ENCODE data around the gene FITM2.
"Not testable (repeated sequence)": the region's sequence is repeated elsewhere in the genome, so short reads cannot be mapped to it uniquely, and the experiment has no call there.

Gene FITM2, protein sequence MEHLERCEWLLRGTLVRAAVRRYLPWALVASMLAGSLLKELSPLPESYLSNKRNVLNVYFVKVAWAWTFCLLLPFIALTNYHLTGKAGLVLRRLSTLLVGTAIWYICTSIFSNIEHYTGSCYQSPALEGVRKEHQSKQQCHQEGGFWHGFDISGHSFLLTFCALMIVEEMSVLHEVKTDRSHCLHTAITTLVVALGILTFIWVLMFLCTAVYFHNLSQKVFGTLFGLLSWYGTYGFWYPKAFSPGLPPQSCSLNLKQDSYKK

GRCh38 chr20:44310664-44311639 is at the start of gene FITM2:
Gene FITM2 (minus strand): TSS chr20:44311202. CDS start chr20:44311148, 54 bp downstream.
- DNase-seq (ENCODE audit: insufficient read length, low spot score) (peak; percentile 99), FAIRE-seq (no peak)
- peak; percentile 96 for TF ChIP-seq POLR2A (IDR thresholded peaks at IDR 0.05; ENCODE audit: low read depth, low read length)

DNA sequence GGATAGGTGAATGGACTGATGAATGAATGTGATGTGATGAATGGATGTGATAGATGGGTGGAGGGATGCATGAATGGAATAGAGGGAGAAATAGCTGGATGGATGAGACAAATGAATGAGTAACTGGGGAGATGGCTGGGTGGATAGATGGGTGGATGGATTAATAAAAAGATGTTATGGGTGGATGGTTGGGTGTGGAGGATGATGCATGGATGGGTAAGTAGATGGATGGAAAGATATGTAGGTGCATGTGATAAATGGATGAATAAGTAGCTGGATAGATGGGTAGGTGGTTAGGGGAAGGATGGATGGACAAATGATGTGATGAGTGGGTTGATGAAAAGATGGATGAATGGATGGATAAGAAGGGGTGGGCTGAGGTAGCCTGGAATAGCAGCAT is 49.2 kb upstream of the FITM2 start:
- no peak for FAIRE-seq
- no peak for TF ChIP-seq POLR2A (IDR thresholded peaks at IDR 0.05; ENCODE audit: low read depth, low read length)
- no peak for DNase-seq (ENCODE audit: insufficient read length, low spot score)

- DNase-seq (ENCODE audit: insufficient read length, low spot score) = no peak
- no peak for FAIRE-seq
- no peak for TF ChIP-seq POLR2A (IDR thresholded peaks at IDR 0.05; ENCODE audit: low read depth, low read length)
Measured at GRCh38 chr20:44358776-44359175, 47.8 kb upstream of the FITM2 start.

- DNase-seq (ENCODE audit: insufficient read length, low spot score) (no peak), FAIRE-seq (no peak)
Measured at GRCh38 chr20:44357555-44358125, 46.6 kb upstream of the FITM2 start.

GRCh38 chr20:44357020-44357419 is 46.0 kb upstream of the FITM2 start:
- TF ChIP-seq POLR2A (IDR thresholded peaks at IDR 0.05; ENCODE audit: low read depth, low read length) = no peak
- no peak for FAIRE-seq
- DNase-seq (ENCODE audit: insufficient read length, low spot score) = no peak

More at GRCh38 chr20:44357555-44358125, 46.6 kb upstream of the FITM2 start:
- TF ChIP-seq POLR2A (IDR thresholded peaks at IDR 0.05; ENCODE audit: low read depth, low read length) = no peak

DNA sequence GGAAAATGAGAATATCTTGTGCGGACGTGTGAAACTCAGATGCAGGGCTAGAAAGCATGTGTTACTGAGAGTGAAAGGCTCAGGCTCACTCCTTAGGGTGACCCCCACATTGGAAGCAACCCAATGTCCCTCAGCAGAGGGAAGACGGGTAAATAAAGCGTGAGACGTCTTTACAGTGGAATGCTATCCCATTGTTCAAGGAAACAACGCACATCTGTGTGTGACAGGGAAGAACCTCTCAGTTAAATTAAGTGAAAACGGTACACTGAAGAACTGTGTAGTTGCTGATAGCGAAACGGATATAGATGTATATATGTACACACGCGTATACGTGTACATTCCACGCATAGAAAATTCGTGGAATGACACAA is 45.3 kb upstream of the FITM2 start:
- FAIRE-seq = no peak

DNA sequence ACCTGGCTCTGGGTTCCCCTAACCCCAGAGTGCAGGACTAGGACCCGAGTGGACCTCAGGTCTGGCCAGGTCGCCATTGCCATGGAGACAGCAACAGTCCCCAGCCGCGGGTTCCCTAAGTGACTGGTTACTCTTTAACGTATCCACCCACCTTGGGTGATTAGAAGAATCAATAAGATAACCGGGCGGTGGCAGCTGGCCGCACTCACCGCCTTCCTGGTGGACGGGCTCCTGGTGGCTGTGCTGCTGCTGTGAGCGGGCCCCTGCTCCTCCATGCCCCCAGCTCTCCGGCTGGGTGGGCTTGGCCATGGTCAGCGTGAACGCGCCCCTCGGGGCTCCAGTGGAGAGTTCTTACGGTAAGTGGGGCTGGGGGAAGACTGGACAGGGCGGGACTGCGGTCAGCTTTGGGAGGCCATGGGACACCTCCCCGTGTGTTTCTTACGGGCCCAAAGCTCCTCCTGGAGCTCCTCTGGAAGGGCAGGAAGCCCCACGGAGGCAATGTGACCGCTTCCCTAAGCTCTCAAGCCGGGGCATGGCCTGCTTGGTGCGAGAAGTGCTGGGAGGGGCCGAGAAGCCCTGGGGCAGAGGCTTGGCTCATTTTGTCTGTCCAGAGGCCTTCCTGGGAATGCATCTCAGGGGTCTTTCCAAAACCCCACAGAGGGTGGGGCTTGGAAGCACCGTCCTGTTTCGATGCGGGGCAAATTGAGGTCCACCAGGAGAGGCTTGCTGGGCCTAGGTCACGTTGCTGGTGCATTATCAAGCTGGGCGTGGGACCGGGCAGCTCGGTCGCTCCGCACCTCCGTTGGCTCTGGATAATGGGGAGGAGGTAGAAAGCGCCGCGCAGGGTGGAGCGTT is 44.7 kb upstream of the FITM2 start, which contains the start of gene HNF4A:
Gene HNF4A, plus strand, starts transcription at position 202 of the 855 bp plus-strand sequence. Its CDS starts 106 bp downstream, at position 308.
- FAIRE-seq = no peak
- DNase-seq (ENCODE audit: insufficient read length, low spot score) = no peak
- TF ChIP-seq POLR2A (IDR thresholded peaks at IDR 0.05; ENCODE audit: low read depth, low read length) = no peak

More for the DNA sequence above, 45.3 kb upstream of the FITM2 start:
- TF ChIP-seq POLR2A (IDR thresholded peaks at IDR 0.05; ENCODE audit: low read depth, low read length) = no peak
- no peak for DNase-seq (ENCODE audit: insufficient read length, low spot score)

DNA sequence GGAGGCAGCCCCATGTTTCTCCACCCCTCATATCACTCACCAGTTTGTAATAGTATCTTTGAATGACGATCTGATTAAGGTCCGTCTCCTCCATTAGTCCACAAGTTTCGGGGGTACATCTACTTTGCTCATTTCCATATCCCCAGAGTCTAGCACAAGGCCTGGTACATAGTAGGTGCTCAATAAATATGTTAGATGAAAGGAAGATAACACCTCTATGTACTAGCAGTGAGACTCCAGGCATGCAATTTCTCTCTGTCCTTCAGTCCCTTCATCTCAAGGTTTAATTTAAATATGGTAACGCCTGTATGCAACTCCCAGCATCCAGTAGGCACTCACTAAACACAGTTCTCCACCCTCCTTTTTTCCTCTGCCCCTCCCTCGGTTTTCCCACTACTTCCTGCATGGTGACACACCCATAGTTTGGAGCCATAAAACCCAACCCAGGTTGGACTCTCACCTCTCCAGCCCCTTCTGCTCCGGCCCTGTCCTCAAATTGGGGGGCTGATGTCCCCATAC is 44.0 kb upstream of the FITM2 start:
- no peak for DNase-seq (ENCODE audit: insufficient read length, low spot score)
- TF ChIP-seq POLR2A (IDR thresholded peaks at IDR 0.05; ENCODE audit: low read depth, low read length) = no peak
- FAIRE-seq = no peak

DNA sequence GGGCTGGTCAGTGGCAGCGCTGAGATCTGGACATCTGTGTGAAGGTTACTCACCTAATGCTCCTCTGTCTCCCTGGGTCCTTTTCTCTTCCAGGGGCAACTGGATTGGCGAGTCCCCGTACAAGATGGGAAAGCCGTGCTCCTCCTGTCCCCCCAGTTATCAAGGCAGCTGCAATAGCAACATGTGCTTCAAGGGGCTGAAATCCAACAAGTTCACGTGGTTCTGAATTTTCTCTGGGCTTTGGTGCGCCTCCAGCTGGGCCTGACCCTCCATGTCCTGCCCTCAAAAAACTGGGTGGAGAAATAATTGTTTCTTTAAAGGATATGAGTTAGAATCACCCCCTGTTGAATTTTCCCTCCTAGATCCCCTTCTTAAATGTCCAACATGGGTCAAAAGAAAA is 39.6 kb upstream of the FITM2 start:
- no peak for FAIRE-seq
- TF ChIP-seq POLR2A (IDR thresholded peaks at IDR 0.05; ENCODE audit: low read depth, low read length) = no peak
- no peak for DNase-seq (ENCODE audit: insufficient read length, low spot score)

GRCh38 chr20:44349349-44349748 is 38.3 kb upstream of the FITM2 start:
- FAIRE-seq = no peak
- no peak for DNase-seq (ENCODE audit: insufficient read length, low spot score)
- no peak for TF ChIP-seq POLR2A (IDR thresholded peaks at IDR 0.05; ENCODE audit: low read depth, low read length)

GRCh38 chr20:44348168-44348659 is 37.2 kb upstream of the FITM2 start:
- TF ChIP-seq POLR2A (IDR thresholded peaks at IDR 0.05; ENCODE audit: low read depth, low read length) = no peak
- DNase-seq (ENCODE audit: insufficient read length, low spot score) (no peak), FAIRE-seq (no peak)

GRCh38 chr20:44345941-44346340 is 34.9 kb upstream of the FITM2 start:
- not testable (repeated sequence) for FAIRE-seq; DNase-seq (ENCODE audit: insufficient read length, low spot score)

DNA sequence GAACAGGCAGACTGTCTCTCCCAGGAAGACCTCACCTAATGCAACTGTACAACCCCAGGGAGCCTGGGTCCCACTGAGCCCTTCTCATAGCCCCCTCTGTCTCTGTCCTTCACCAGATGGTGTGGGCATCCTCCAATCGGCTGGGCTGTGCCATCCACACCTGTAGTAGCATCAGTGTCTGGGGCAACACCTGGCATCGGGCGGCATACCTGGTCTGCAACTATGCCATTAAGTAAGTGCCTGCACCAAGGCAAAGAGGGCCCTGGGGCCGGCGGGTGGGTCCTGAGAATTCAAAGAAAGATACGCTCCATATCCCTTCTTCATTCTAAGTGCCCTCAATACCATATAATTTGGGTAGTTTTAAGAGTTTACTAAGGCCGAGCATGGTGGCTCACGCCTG is 34.1 kb upstream of the FITM2 start:
- TF ChIP-seq POLR2A (IDR thresholded peaks at IDR 0.05; ENCODE audit: low read depth, low read length) = no peak
- FAIRE-seq (no peak), DNase-seq (ENCODE audit: insufficient read length, low spot score) (no peak)

Data from H54 (cell line).